SH-SY5Y (cell line): Measurements from ENCODE around the gene MNX1.

Source experiments
- GATA2 ChIP-seq: IDR thresholded peaks from 2 replicates; pipeline ENCODE4 v1.6.1; 2011; ENCODE audit warnings: mild to moderate bottlenecking, low read depth, low read length
- GATA3 ChIP-seq: IDR thresholded peaks from 2 replicates; pipeline ENCODE4 v1.6.1; 2011; ENCODE audit warnings: low read depth, mild to moderate bottlenecking, low read length, moderate library complexity

DNA sequence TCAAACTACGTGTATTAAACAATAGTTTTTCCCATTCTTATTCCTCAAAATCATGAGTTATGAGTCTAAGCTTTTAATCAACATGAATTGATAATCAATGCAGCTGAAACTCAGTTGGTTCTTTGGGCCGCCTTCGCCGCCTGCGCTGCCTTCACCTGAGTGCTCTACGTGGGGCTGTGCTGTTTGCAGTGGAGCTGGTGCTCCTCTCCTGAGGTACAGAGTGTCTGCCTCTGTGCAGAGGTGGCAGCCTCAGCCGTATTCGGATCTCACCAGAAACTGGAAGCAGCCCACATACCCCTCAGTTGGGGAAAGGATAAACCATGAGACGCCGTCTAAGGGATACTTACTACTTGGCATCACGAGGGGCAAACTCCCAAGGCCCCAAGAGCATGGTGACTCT, 45.5 kb downstream of the MNX1 start:
- TF ChIP-seq GATA2 (no peak), GATA3 (no peak)
